Heart right ventricle (tissue), 16 donors: ENCODE results near the gene ZNRF2. TPM values are rescaled to one million over a fixed set of nuclear protein-coding genes. Genes with fewer than 3 reads are reported as not detected.

ENCODE experiments used
- ATAC-seq, 8 donors: fragments of 200-7000 bp; cut with Tn5 transposase; one replicate each; pipeline ENCODE4 v1.9.1; 2020; ENCODE audit warnings: mild to moderate bottlenecking in 8 of 8, moderate library complexity in 8 of 8, moderate number of reproducible peaks in 1 of 8
- DNase-seq, 2 donors: peaks; one replicate each; pipeline ENCODE4 v3.0.0-alpha.2; 2020
- H3K27ac ChIP-seq, 10 donors: fragments of 200-600 bp; sonication (generic) in 2 of 10; one replicate each; pipeline versions ENCODE4 v1.5.0 to v1.8.0; 2020 to 2022; ENCODE audit warnings: mild to moderate bottlenecking in 3 of 10
- H3K27me3 ChIP-seq, 7 donors: fragments of 200-600 bp; one replicate each; pipeline ENCODE4 v1.8.0; 2021 to 2022; ENCODE audit warnings: mild to moderate bottlenecking in 2 of 7
- H3K36me3 ChIP-seq, 9 donors: fragments of 200-600 bp; sonication (generic) in 1 of 9; one replicate each; pipeline versions ENCODE4 v1.5.0 to v1.8.0; 2020 to 2022; ENCODE audit warnings: mild to moderate bottlenecking in 2 of 9
- H3K4me1 ChIP-seq, 9 donors: fragments of 200-600 bp; sonication (generic) in 1 of 9; one replicate each; pipeline versions ENCODE4 v1.5.0 to v1.8.0; 2020 to 2022; ENCODE audit warnings: mild to moderate bottlenecking in 4 of 9
- H3K4me3 ChIP-seq, 10 donors: fragments of 200-600 bp; sonication (generic) in 2 of 10; one replicate each; pipeline versions ENCODE4 v1.5.0 to v1.8.0; 2020 to 2022; ENCODE audit warnings: mild to moderate bottlenecking in 7 of 10, moderate library complexity in 2 of 10
- H3K9me3 ChIP-seq, 11 donors: fragments of 200-600 bp in 10 of 11; sonication (generic) in 2 of 11; one replicate each; pipeline versions ENCODE4 v1.5.0 to v1.8.0; 2013 to 2022; ENCODE audit warnings: mild to moderate bottlenecking in 2 of 11, control low read depth in 1 of 11, moderate library complexity in 1 of 11
- WGBS, 2 donors: extraction: QIAGEN DNeasy Blood & Tissue Kit; methylation state at CpG; one replicate each; pipeline ENCODE4 v1.1.7; 2013; ENCODE audit warnings: inconsistent platforms in 1 of 2; 5-methylcytosine and 5-hydroxymethylcytosine counted together
- intact Hi-C, 10 donors: fragments of 100-400 bp; cut with DNase I; formaldehyde crosslinking; loops; one replicate each; pipeline versions ENCODE4 v1.11.1 to v1.14.2; 2022
- polyA plus RNA-seq, 2 donors: library from polyadenylated mRNA; stranded (reverse); fragments of 200-250 nt; gene quantifications; one replicate each; pipeline ENCODE4 v1.2.3, GENCODE V29; 2013
- total RNA-seq, 10 donors: library from RNA; stranded (reverse); fragmentation: NEBNext Ultra II Directional in 3 of 10; extraction: Animal tissue kit (Norgen Biotek cat#: 25700) in 3 of 10; gene quantifications; one replicate each; pipeline versions ENCODE4 v1.2.1 to v1.2.4, GENCODE V29; 2021 to 2023
- TF ChIP-seq, protein P1 (sequence below), 9 donors: fragments of 200-600 bp; sonication (generic) in 2 of 9; IDR thresholded peaks; one replicate each; pipeline versions ENCODE4 v1.5.0 to v1.8.0; 2021 to 2022; ENCODE audit warnings: antibody characterized with exemption in 9 of 9, mild to moderate bottlenecking in 5 of 9, moderate library complexity in 1 of 9
- donor health status: Arrhythmogenic right ventricular cardiomyopathy.
- donor health status: ischemic (EF 13 %, LVEDD 7.1; RV severe dilation, severe dysfunction).
- donor health status: healthy with polysubstance abuse.
- donor health status: DM: no; HTN: yes; CAD: no.
- donor health status: DM: no; HTN: no; CAD: no.
- donor health status: ischemic (EF 25% LVEDD 6.9; RV normal size, moderate dysfunction).
- donor health status: ischemic (EF 25% LVEDD 5.7; RV mildly dilated, moderate dysfunction).
- donor health status: healthy.
- donor health status: DM: yes; HTN: yes; CAD: no.
- donor health status: Ischemic cardiomyopathy.
- donor health status: ischemic (EF 35%, LVEDD 5.7; RV mildly dilated, moderate dysfunction).
- donor health status: nonischemic (EF 11% LVEDD 7.7; RV severe dilation, severe dysfunction).
- donor health status: DM: yes; HTN: yes; CAD: no.
- donor health status: PGD.
- donor health status: ischemic (EF 29% LVEDD 5.4; RV normal size, mild dysfunction).
- donor health status: nonischemic (EF 23%, LVEDD 6.1; RV moderate dilation, normal function).

Gene ZNRF2
- total and polyA plus RNA-seq, 12 donors = 2.9 to 13.8 (median 8.7) TPM

GRCh38 chr7:30278849-30279652 is 5.3 kb upstream of the ZNRF2 start:
- Histone ChIP-seq H3K4me3 (no peak overlapping the region), H3K27ac (no peak overlapping the region), H3K4me1 (peaks cover 0 to 29% (median 3%) of the 10 kb centered on the region in 9 donors), H3K36me3 (no peaks in the 10 kb centered on the region), H3K27me3 (no peaks in the 10 kb centered on the region), H3K9me3 (no peaks in the 10 kb centered on the region)
- intact Hi-C loops = loop anchor here (5.0 to 10.0 kb wide), 6 partner anchors 112 to 286 kb away; no protein-coding TSS in a partner anchor
- TF ChIP-seq, protein P1, sequence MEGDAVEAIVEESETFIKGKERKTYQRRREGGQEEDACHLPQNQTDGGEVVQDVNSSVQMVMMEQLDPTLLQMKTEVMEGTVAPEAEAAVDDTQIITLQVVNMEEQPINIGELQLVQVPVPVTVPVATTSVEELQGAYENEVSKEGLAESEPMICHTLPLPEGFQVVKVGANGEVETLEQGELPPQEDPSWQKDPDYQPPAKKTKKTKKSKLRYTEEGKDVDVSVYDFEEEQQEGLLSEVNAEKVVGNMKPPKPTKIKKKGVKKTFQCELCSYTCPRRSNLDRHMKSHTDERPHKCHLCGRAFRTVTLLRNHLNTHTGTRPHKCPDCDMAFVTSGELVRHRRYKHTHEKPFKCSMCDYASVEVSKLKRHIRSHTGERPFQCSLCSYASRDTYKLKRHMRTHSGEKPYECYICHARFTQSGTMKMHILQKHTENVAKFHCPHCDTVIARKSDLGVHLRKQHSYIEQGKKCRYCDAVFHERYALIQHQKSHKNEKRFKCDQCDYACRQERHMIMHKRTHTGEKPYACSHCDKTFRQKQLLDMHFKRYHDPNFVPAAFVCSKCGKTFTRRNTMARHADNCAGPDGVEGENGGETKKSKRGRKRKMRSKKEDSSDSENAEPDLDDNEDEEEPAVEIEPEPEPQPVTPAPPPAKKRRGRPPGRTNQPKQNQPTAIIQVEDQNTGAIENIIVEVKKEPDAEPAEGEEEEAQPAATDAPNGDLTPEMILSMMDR (IDR thresholded peaks at IDR 0.05) = no peak
- no peak for DNase-seq
- ATAC-seq = no peak
- WGBS, 2 donors = 61 to 70% methylated on average over 8 of the region's 8 CpGs

- Histone ChIP-seq H3K36me3 (no peaks in the 10 kb centered on the region), H3K27ac (no peak overlapping the region), H3K4me1 (peaks cover 0 to 29% (median 3%) of the 10 kb centered on the region in 9 donors), H3K27me3 (no peaks in the 10 kb centered on the region), H3K9me3 (no peaks in the 10 kb centered on the region), H3K4me3 (no peak overlapping the region)
- DNase-seq (no peak), ATAC-seq (no peak)
- 35 to 48% methylated on average over 2 of the region's 2 CpGs for WGBS, 2 donors
- TF ChIP-seq, protein P1 (IDR thresholded peaks at IDR 0.05) = no peak
- intact Hi-C loops = loop anchor here (5.0 to 10.0 kb wide), 6 partner anchors 112 to 285 kb away; no protein-coding TSS in a partner anchor
Measured at GRCh38 chr7:30279653-30279904, 4.8 kb upstream of the ZNRF2 start.

DNA sequence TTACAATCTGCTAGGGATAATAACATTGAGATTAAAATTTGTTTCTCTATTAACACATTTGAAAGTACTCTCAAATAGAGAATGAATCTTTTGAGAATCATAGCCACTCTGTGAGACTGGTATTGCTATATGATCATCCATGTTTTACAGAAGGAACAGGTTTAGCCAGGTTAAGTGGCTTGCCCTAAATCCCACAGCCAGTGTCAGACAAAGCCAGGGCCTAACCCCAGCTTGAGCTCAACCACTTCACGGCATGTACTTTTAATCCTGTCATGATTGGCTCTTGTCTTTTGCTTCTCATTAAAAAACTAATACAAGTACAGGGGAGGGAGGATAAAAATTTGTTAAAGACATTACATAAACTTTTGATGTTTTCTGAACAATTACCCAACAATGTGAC is 3.8 kb upstream of the ZNRF2 start:
- no peak overlapping the region for H3K27ac ChIP-seq
- intact Hi-C loops = loop anchor here in 3 of 10 donors (5.0 to 10.0 kb wide), 5 partner anchors 113 to 282 kb away; partner anchors contain the start of genes FKBP14 (in 1 of the 3), NOD1 (in 1 of the 3) and PLEKHA8 (in 1 of the 3)
- no peaks in the 10 kb centered on the region for H3K9me3 ChIP-seq
- no peak for DNase-seq
- H3K4me1 ChIP-seq = peaks cover 0 to 29% (median 3%) of the 10 kb centered on the region in 9 donors
- H3K27me3 ChIP-seq = no peaks in the 10 kb centered on the region
- TF ChIP-seq, protein P1 (IDR thresholded peaks at IDR 0.05) = no peak
- ATAC-seq = no peak
- H3K36me3 ChIP-seq = no peaks in the 10 kb centered on the region
- no peak overlapping the region for H3K4me3 ChIP-seq
- WGBS, 2 donors = 95 to 96% methylated on average over 1 of the region's 1 CpG

GRCh38 chr7:30281263-30281662 is 3.1 kb upstream of the ZNRF2 start:
- intact Hi-C loops = loop anchor here in 3 of 10 donors (5.0 to 10.0 kb wide), 5 partner anchors 114 to 281 kb away; partner anchors contain the start of genes FKBP14 (in 1 of the 3), NOD1 (in 1 of the 3) and PLEKHA8 (in 1 of the 3)
- H3K27ac ChIP-seq = no peak overlapping the region
- no peak overlapping the region for H3K4me3 ChIP-seq
- no peak for DNase-seq
- WGBS, 2 donors = 75 to 87% methylated on average over 1 of the region's 1 CpG
- H3K27me3 ChIP-seq = no peaks in the 10 kb centered on the region
- no peaks in the 10 kb centered on the region for H3K9me3 ChIP-seq
- no peaks in the 10 kb centered on the region for H3K36me3 ChIP-seq
- H3K4me1 ChIP-seq = peaks cover 0 to 29% (median 4%) of the 10 kb centered on the region in 9 donors
- TF ChIP-seq, protein P1 (IDR thresholded peaks at IDR 0.05) = no peak
- no peak for ATAC-seq
